Dermis blood vessel endothelial cell (primary cell): ENCODE results near the gene TRPC3. TPM values are rescaled to one million over a fixed set of nuclear protein-coding genes. Genes with fewer than 3 reads are reported as not detected.

Experiments used
- DNase-seq: peaks from one replicate; pipeline ENCODE4 v3.0.0; 2010
- total RNA-seq: library from RNA; depleted of rRNA; stranded (reverse); fragments of >200 nt; gene quantifications from 2 replicates; pipeline ENCODE4 v1.2.3, GENCODE V29; 2014

TRPC3 gene
- total RNA-seq, 1 donor from 2014 or later, result not detected

DNA sequence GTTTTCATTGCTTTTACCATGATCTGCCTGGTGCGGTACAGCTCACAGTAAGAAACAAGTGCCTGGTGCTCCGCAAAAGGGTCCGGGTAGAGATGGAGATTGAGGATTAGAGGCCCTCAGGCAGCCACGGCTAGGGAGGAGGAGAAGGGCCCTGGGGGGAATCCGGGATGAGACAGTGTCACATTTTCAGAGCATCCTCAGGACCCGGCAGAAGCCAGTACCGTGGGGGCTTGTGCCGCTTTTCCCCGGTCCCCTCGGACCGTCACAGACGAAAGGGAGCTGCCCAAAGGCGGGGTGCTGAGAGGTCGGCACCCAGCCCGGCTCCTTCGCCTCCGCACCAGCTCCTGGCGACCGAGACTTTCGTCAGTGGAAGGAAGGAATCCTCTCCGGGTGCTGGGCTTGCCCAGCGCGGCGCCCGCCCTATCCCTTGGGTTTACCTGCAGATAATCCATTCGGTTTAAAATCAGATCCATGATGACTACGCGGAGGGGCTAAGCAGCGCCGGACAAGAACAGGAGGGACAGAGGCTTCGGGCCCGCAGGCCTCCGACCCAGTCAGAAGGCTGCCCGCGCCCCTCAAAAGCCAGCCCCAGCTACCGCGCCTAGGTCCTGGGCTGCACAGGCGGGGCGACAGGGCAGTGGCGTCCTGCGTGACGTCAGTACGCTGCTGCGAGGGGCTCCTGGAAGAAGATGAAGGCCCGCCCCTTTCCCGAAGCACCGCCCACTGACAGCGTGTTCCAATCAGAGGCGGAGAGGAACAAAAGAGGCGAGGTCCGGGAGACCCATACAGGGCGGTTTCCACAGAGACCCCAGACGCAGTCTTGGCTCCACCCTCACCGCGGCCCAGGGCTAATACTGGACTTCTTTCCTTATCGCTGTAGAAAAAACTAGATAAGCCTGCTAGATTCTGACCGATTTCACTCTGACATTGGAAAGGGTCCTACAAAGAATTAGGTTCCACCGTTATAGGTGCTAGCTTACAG lies 81.7 kb downstream of the TRPC3 start, which contains the start of gene BBS7:
BBS7 (minus strand) TSS at position 634 of the 982 bp plus-strand sequence; CDS start at position 473, 161 bp downstream.
- peak; percentile 98 for DNase-seq

GRCh38 chr4:121863799-121864198 lies 88.1 kb downstream of the TRPC3 start:
- no peak for DNase-seq

DNA sequence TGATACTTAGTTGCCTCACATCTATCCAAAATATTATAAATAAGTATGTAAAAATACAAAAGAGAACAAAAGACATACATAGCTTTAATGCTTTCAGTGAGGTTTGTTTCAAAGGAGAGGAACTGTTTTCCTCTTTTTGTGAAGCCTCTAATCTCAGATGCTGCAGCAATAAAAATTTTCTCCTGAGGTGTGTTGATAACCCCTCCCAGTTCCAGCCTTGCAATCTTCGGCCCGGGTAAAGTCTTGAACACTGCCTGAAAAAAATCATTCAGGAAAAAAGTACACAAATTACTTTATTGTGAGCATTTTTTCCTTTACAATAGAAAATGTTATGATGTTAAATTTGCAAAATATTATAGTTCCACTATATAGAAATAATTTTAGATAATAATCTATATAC lies 90.4 kb downstream of the TRPC3 start:
- DNase-seq, result no peak

DNA sequence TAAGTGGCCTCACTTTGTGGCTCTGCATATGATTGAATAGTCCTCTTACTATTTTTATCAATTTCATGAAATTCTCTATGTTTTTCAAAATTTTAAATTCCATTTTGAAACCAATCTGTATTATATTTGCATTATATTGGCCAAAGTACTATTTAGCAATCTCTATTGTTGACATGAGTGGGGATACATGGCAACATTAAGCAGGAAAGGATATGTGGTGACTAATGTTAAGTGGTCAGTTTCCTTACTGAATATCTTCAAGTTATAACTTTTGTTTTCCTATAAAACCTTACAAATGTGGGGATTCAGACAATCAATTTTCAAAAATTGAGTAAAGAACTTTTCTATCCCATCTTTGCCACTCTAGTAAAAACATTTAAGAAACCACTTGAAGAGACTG lies 91.7 kb downstream of the TRPC3 start:
- DNase-seq, result peak; percentile 48

DNA sequence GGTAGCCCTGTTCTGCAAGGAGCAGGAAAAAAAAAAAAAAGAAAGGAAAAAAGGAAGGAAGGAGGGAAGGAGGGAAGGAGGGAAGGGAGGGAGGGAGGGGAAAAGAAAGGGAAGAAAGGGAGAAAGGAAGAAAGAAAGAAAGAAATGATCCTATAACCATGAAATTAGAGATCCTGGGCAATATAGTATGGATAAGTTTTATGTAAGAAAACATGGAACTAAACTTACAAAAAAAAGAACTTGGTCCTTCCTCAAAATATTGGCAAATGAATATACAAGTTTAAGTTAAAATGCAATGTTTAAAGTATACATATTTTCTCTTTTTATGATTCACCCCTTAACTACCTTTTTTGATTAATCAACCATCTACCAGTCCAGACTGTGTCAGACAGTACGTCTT lies 100.5 kb downstream of the TRPC3 start:
- no peak for DNase-seq

- DNase-seq, result no peak
These were observed 105.2 kb downstream of the TRPC3 start for GRCh38 chr4:121846662-121847061.

GRCh38 chr4:121842862-121843261 lies 109.0 kb downstream of the TRPC3 start:
- DNase-seq, result no peak

- DNase-seq, result no peak
These were observed 113.7 kb downstream of the TRPC3 start for GRCh38 chr4:121838136-121838535.

- no peak for DNase-seq
These were observed 122.3 kb downstream of the TRPC3 start for GRCh38 chr4:121829511-121829910.

Other genes starting within 250 kb of the TRPC3 start
- gene SMIM43, start 186.9 kb downstream of the TRPC3 start, total RNA-seq, result 0.47 and 0.85 TPM in 2 replicates
- gene EXOSC9, start 150.7 kb downstream of the TRPC3 start, total RNA-seq, result 37.5 and 41.5 TPM in 2 replicates
- 24.7 and 115 TPM in 2 replicates for gene CCNA2, start 128.2 kb downstream of the TRPC3 start, total RNA-seq
- 15.7 and 15.8 TPM in 2 replicates for gene BBS7, start 81.6 kb downstream of the TRPC3 start, total RNA-seq
- gene BLTP1, start 200.3 kb upstream of the TRPC3 start, total RNA-seq, result 91.6 and 97.4 TPM in 2 replicates